Erythroblast (primary cell): ENCODE measurements around the gene OSCP1.

ENCODE experiments used
- GATA1 ChIP-seq: IDR thresholded peaks from 2 replicates; pipeline ENCODE4 v1.6.1; 2011; ENCODE audit warnings: low read depth, mild to moderate bottlenecking, control low read depth, low read length, moderate library complexity
- POLR2A ChIP-seq: IDR thresholded peaks from 2 replicates; pipeline ENCODE4 v1.6.1; 2011; ENCODE audit warnings: mild to moderate bottlenecking, low read length

DNA sequence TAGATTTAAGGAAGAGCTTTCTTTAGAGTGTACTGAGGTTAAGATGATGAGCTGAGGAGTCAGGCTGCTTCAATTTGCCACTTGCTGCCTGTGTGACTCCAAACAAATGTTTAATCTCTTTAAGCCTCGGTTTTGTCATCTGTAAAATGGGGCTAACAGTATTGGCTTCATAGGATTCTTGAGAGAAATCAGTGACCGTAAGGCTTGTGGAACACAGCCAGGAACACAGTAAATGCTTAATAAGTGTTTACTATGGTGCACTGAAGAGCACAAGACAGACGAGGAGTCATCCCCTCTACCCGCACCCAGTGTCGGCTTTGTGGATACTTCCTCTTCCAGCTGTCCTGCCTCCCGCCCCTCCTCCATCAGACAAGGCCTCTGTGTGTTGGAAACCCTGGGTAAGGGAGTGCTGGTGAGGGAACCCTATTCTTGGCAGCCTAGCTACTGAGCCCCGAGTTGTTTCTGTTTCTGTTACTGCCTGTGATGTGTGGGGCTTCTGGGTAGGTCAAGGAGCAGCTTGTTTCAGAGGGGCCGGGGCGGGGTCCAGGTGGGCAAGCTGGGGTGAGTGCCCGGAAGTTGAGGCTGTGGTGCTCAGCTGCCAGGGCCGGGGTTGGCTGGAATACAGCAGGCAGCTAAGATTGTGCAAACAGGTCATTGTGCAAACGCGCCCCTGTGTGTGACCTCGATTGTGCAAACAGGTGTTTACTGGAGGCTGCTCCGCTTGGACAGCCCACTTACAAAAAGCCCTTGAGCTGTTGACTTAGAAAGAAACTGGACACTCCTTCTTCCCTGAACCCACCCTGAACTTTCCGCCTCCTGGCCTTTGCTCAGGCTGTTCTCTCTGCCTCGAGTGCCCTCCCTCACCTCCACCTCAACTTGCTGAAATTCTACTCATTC lies 36.4 kb upstream of the OSCP1 start:
- no peak for TF ChIP-seq POLR2A
- TF ChIP-seq GATA1 = no peak
